ENCODE results near the gene ASS1. TPM values are rescaled to one million over a fixed set of nuclear protein-coding genes. Genes with fewer than 3 reads are reported as not detected.
"Not testable (repeated sequence)": the region's sequence is repeated elsewhere in the genome, so short reads cannot be mapped to it uniquely, and the experiment has no call there.

Gene ASS1
- total and polyA plus RNA-seq, 11 donors: 31.5 to 154 (median 60.5) TPM

GRCh38 chr9:130433947-130434262, 10.9 kb upstream of the ASS1 start:
- no peak overlapping the region for H3K27ac ChIP-seq
- H3K36me3 ChIP-seq: no peaks in the 10 kb centered on the region
- H3K27me3 ChIP-seq: peaks cover 0 to 23% (median 10%) of the 10 kb centered on the region in 9 donors
- ATAC-seq (no peak), DNase-seq (no peak)
- intact Hi-C loops (cut with DNase I): no loop called here
- TF ChIP-seq POLR2A (IDR thresholded peaks at IDR 0.05): no peak
- no peaks in the 10 kb centered on the region for H3K9me3 ChIP-seq
- WGBS, 4 donors: 56 to 80% (median 67%) methylated on average over 2 to 9 of the region's 9 CpGs
- H3K4me1 ChIP-seq: peaks cover 0 to 12% (median 4%) of the 10 kb centered on the region in 12 donors
- peak overlapping the region in 1 of 12 donors; percentile 7 for H3K4me3 ChIP-seq

DNA sequence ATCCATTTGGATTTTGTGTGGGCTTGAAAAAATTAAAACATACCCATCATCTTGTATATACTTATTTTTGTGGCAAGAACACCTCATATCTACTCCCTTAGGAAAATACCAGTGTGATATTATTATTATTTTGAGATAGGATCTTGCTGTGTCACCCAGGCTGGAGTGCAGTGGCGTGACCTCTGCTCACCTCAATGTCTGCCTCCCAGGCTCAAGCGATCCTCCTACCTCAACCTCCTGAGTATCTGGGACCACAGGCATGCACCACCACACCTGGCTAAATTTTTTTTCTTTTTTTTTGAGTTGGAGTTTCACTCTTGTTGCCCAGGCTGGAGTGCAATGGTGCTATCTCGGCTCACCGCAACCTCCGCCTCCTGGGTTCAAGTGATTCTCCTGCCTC, 10.1 kb upstream of the ASS1 start:
- H3K27ac ChIP-seq; H3K36me3 ChIP-seq; H3K9me3 ChIP-seq; DNase-seq; ATAC-seq; intact Hi-C loops (cut with DNase I); H3K4me3 ChIP-seq: not testable (repeated sequence)
- peaks cover 0 to 23% (median 10%) of the 10 kb centered on the region in 9 donors for H3K27me3 ChIP-seq
- WGBS, 4 donors: 87 to 97% (median 94%) methylated on average over 5 of the region's 5 CpGs
- peaks cover 0 to 12% (median 4%) of the 10 kb centered on the region in 12 donors for H3K4me1 ChIP-seq

- Histone ChIP-seq H3K4me3 (no peak overlapping the region), H3K27ac (no peak overlapping the region), H3K9me3 (peaks cover 0 to 21% (median 12%) of the 10 kb centered on the region in 12 donors), H3K27me3 (peaks cover 0 to 23% (median 10%) of the 10 kb centered on the region in 9 donors), H3K4me1 (peaks cover 0 to 12% (median 4%) of the 10 kb centered on the region in 12 donors), H3K36me3 (no peaks in the 10 kb centered on the region)
- 80 to 87% (median 83%) methylated on average over 15 of the region's 15 CpGs for WGBS, 4 donors
- peak in 1 of 5 donors; percentile 22 for DNase-seq
- TF ChIP-seq CTCF (IDR thresholded peaks at IDR 0.05) (no peak), POLR2A (IDR thresholded peaks at IDR 0.05) (no peak)
- intact Hi-C loops (cut with DNase I): no loop called here
- ATAC-seq: no peak
These were observed 7.6 kb upstream of the ASS1 start for GRCh38 chr9:130437011-130437789.

GRCh38 chr9:130438382-130438981, 6.3 kb upstream of the ASS1 start:
- TF ChIP-seq CTCF (IDR thresholded peaks at IDR 0.05) (no peak), POLR2A (IDR thresholded peaks at IDR 0.05) (no peak)
- H3K9me3 ChIP-seq: peaks cover 0 to 22% (median 12%) of the 10 kb centered on the region in 12 donors
- DNase-seq (peak in 1 of 5 donors; percentile 19), ATAC-seq (no peak)
- peaks cover 0 to 4% (median 2%) of the 10 kb centered on the region in 12 donors for H3K4me1 ChIP-seq
- 82 to 92% (median 89%) methylated on average over 6 of the region's 6 CpGs for WGBS, 4 donors
- H3K4me3 ChIP-seq: no peak overlapping the region
- no peak overlapping the region for H3K27ac ChIP-seq
- peaks cover 0 to 14% (median 7%) of the 10 kb centered on the region in 9 donors for H3K27me3 ChIP-seq
- no peaks in the 10 kb centered on the region for H3K36me3 ChIP-seq
- intact Hi-C loops (cut with DNase I): no loop called here

DNA sequence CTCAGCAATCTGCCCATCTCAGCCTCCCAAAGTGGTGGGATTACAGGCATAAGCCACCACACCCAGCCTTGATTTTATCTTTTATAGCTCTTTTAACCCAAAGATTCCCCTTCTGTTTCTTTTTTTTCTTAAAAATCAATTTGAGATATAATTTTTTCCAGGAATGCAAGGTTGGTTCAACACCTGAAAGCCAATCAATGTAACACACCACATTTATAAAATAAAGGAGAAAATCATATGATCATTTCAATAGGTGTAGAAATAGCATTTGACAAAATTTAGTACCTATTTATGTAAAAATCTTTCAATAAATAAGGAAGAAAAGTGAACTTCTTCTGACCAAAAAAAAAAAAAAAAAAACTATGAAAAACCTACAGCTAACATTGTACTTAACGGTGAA, 3.7 kb upstream of the ASS1 start:
- 89 to 100% (median 96%) methylated on average over 1 of the region's 1 CpG for WGBS, 4 donors
- intact Hi-C loops (cut with DNase I): no loop called here
- Histone ChIP-seq H3K36me3 (no peaks in the 10 kb centered on the region), H3K4me3 (no peak overlapping the region), H3K27ac (no peak overlapping the region), H3K9me3 (peaks cover 0 to 22% (median 12%) of the 10 kb centered on the region in 12 donors), H3K27me3 (peaks cover 0 to 22% (median 0%) of the 10 kb centered on the region in 9 donors), H3K4me1 (peaks cover 0 to 18% (median 11%) of the 10 kb centered on the region in 12 donors)
- DNase-seq (no peak), ATAC-seq (no peak)
- TF ChIP-seq CTCF (IDR thresholded peaks at IDR 0.05) (no peak), POLR2A (IDR thresholded peaks at IDR 0.05) (no peak)
